ENCODE measurements around the gene ARID2.

The ARID2 gene

DNA sequence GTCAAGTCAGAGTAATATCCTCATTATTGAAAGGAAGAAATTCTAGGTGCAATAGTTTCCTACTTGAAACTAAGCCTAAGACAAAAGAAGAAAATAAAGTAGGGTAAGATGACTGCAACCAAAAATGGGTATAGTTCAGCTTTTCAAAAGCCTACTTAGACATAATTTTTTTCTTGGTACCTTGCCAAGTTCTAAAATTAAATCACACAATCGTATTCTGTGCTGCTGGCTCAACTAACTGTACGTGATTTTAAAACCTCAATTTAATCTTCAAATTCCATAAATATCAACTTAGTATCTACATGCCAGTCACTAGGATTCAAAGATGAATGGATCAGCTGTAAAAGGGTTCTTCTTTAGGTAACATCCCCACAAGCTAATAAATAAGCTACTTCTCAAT lies 204.0 kb downstream of the ARID2 start:
- DNase-seq (ENCODE audit: low spot score) = no peak
- no peak for FAIRE-seq

DNA sequence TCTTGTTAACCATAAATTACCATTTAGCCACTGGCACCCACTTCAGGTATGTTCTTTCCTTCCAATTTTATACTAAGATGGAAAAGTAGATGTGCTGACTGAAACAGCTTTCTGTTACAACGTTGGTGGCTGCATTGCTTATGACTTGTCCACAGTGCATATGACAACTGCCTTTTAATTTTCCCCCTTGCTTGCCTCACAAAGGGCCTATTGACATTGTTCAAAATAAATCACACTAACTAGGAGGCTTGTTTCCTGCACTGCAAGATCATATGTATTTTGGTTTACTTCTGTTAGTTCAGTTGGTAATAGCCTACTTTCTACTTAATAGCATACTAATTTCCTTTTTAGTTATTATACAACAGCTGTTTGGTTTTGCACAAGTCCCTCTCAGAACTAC lies 205.4 kb downstream of the ARID2 start:
- FAIRE-seq = no peak
- DNase-seq (ENCODE audit: low spot score) = no peak

DNA sequence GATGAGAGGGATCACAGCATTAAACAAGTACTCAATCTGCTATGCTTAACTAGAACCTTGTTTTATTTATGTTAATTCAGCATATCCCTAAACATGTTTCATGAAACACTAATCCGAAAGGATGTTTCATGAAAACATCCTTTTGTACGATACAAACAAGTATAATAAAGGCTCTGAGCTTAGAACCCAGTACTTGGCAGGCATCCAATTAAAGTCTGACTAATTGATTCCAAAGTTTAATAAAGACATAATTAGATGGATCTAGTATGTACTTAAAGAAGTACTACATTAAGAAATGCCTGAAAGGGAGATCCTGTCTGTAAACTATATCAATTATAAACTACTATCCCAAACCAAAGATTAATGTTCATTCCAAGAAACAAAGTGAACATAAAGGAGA lies 209.1 kb downstream of the ARID2 start:
- no peak for DNase-seq (ENCODE audit: low spot score)
- FAIRE-seq = no peak

DNA sequence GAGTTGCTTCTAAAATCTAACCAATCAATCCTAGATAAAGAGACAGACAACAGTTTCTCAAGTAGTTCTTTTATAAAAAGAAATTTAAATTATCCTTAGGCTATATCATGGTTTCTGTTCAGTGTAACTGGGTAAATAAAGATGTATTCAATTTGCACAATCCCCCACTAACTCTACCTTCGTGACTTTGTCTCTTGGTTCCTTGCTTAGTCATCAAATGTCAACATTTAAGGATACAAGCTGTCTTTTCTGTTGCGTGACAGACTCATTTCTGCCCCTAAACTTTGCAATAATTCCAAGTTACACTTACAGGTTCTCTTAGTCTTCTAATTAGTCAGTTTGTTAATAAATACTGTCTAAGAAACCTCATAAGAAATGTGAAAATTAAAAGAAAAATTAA lies 210.3 kb downstream of the ARID2 start:
- FAIRE-seq = no peak
- DNase-seq (ENCODE audit: low spot score) = no peak

DNA sequence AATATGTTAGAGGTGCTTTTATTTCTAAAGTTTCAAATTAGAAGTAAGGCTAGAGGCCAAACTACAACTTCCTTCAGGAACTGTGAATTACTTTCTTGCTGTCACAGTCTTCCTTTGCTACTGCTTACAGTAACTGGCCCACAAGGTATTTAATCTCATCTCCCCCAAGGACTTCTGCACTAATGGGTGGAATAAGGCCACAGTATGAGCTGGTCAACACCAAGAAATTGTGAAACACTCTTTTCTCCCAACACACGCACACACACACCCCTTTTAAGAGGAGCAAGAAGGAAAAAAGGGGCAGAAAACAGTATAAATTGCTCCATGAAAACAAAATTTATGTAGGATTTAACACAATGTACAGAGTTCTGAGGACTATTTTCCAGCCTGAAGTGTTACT lies 215.3 kb downstream of the ARID2 start:
- FAIRE-seq (no peak), DNase-seq (ENCODE audit: low spot score) (no peak)

DNA sequence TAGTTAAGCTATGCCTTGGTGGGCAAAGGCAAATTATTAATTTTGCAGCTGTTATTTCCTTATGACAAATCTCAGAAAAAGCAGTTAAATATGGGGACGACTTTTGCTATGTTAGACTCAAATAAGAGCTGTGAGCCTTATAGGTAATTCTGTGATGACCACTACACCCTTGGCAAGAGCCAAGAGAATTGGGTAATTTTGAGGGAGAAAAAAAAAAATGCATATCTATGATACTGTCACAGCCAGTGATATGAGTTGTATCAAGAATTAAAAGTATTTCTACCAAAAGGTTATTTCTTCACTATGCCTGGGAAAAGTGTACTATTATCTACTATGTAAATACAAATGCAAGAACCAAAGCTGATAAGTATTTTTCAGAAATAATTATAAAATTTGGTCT lies 216.9 kb downstream of the ARID2 start:
- DNase-seq (ENCODE audit: low spot score) (no peak), FAIRE-seq (no peak)

DNA sequence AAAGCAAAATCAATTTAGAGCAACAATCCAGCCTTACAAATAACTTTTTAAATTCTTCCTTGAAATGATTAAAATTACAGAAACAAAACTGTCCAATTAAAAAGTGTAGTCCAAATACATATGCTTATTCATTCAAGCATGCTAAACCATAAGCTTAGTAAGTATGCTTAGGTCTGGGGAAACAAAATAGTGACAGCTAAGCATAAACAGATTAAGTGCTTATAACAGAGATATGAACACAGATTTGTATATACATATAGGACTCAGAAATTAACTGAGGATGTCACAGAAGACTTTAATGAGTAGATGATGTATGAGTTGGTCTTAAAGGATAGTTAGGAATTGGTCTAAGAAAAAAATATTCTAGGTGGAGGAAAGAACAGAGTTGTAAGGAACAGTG lies 219.0 kb downstream of the ARID2 start:
- FAIRE-seq = no peak
- DNase-seq (ENCODE audit: low spot score) = no peak

Measured in urothelium cell line (cell line).